ENCODE results near the gene DFFA. TPM values are rescaled to one million over a fixed set of nuclear protein-coding genes. Genes with fewer than 3 reads are reported as not detected.

Gene DFFA, protein sequence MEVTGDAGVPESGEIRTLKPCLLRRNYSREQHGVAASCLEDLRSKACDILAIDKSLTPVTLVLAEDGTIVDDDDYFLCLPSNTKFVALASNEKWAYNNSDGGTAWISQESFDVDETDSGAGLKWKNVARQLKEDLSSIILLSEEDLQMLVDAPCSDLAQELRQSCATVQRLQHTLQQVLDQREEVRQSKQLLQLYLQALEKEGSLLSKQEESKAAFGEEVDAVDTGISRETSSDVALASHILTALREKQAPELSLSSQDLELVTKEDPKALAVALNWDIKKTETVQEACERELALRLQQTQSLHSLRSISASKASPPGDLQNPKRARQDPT
- polyA plus RNA-seq (ENCODE audit: insufficient read length), result 20.8 TPM

DNA sequence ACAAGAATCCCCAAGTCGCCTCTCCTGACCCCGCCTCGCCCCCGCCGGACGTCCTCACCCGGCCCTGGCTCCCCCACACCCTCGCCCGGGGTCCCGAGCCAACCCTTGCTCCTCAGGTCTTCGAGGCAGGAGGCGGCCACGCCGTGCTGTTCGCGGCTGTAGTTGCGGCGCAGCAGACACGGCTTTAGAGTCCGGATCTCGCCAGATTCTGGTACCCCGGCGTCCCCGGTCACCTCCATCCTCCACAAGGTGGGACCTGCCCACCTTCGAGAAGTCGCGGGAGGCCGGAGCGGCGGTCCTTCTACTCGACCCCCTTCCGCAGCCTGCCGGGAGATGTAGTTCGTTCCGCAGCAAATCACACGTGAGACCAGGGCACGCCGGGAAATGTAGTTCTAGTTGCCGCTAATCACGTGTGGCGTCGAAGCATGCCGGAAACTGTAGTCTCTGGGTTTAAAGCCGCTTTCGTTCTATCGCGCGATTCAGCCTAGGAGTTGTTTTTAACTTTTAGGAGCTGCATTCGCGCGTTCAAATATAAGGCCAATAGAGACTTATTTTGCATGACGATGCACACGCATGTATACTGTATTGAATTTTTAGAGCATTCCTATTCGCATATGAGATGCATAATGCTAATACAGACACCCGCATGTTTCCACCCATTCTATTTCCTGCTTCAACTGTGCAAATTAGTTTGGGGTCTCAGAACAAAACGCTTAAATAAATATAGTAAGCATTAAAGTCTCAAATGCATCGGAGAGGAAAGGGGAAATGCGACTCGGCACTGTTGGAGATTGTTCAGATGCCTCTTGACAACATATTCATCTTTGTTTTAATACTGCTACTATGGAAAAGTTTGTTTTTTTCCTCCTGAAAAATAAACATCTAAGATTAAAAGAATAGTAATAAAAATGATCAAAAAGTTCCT, at the start of gene DFFA:
Gene DFFA, minus strand, starts transcription at position 310 of the 925 bp plus-strand sequence. Its CDS starts 71 bp downstream, at position 239.
- peak; percentile 95 for DNase-seq

- DNase-seq, result no peak
These were observed 49.3 kb upstream of the DFFA start for GRCh38 chr1:10521537-10522157.

DNA sequence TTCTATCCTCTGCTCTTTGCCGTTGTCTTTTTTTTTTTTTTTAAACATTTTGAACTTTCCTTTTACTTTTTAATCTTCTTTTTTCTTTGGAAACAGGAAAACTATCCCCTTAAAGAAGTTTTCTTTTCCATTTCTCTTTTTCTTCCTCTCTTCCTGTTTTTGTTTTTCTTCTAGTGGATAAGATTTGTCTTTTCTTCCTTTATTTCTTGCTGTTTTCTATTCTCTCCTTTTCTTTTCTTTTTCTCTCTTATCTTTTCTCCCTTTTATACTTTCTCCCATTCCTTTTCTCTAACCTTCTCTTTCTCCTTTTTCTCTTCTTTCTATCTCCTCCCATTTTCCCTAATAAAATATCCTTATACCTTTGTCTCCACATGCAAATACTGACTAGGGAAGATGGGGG, 48.6 kb upstream of the DFFA start:
- no peak for DNase-seq

GRCh38 chr1:10520497-10520896, 48.2 kb upstream of the DFFA start:
- DNase-seq, result no peak

DNA sequence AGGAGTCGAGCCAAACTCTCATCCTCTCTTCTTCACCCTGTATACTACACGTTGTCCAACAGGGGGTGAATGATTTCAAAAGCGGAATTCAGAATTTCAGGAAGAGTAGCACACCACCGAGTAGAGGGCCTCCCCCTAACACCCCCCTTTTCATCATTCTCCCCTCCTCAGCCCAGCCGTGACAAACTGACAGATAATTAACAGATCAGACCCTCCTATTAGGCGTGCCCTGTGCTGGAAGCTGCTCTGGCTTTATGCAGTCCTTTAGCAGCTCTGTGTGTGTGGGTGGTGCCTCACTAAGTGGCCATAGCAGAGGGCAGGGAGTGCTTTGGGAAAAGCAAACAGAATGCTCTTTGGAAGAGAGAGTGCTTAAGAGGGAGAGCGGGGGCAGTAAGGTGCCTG, 46.7 kb upstream of the DFFA start:
- DNase-seq, result no peak

- no peak for DNase-seq
These were observed 45.3 kb upstream of the DFFA start for GRCh38 chr1:10517677-10517982.

GRCh38 chr1:10516925-10517676, 44.8 kb upstream of the DFFA start:
- DNase-seq, result no peak

DNA sequence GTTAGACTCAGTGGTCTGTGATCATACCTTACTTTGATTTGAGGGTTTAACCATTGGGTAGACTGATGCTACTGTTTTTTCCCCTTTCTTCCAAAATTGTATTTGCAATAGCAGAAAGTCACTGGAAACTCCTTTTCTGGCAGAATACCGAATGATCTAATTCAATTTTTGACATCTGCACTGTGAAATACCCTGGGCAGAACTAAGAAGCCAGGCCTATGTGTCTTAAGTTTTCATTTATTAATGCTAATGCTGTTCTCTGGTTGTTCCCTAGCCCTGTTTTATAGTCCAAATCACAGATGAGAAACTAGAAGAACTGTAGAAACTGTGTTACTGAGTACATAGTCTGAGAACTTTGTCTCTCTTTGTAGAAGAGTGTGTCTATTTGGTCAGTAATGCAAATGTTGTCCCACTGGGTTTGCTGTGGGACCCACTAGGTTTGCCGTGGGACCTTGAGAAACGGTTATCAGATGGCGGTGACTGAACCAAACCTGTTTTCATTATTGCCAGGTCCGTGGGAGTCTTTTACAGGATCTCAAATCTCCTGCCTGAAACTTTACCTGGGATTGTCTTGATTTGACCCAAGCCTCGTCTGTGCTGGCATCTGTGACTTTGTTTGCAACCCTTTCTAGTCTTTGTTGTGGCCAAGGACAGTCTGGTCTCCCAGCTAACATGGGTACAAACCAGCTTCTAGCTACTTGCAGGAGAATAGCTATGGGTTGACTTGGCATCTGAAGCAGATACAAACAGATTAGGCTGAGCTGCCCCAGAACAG, 43.8 kb upstream of the DFFA start:
- no peak for DNase-seq

DNA sequence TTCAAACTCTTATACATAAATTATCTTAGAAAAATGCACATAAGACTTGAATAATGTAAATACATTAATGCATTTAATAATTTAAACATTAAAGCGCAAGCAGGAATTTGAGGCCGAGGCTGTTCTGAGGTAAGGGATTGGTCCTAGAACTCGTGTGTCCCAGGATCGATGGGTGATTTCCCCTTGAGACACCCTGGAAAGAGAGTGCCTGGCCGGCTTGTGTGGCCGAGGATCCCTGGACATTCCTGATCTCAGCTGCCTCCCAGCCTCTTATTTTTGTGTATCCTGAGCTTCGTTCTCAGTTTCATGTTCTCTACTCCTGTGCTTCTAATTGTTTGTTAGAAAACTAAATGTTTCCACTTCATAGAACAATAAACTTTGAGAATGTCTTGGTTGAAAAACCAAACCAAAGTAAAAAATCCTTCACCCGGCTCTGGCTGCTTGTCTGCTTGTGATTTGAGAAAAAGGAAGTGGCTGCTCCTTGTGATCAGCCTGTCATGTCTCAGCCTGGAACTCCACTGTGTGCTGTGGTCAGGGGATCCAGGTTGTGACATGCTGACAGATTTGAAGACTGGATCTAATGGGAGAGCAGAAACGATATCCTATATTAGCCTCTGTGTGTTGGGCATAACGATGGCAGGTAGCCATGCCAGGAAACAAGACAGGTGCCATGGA, 43.1 kb upstream of the DFFA start:
- no peak for DNase-seq

- no peak for DNase-seq
These were observed 42.3 kb upstream of the DFFA start for GRCh38 chr1:10514490-10515235.

DNA sequence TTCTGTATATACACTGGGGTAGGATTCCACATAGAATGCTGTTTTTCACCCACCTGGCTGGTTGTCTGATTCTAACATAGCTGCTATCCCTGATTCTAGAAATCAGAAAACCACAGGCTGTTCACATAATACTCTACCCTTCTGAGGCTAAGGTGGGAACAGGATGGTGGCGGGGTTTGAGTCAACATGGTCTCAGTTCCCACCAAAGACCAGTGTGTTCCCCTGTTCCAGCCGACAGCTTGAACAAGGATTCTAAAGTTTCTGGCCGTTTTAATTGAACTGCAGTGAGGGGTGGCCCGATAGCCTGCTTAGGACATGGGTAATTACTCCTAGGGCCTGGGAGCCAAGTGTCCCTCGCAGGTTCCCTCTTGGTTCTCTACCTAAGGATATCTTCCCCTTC, 40.9 kb upstream of the DFFA start:
- DNase-seq, result no peak

DNA sequence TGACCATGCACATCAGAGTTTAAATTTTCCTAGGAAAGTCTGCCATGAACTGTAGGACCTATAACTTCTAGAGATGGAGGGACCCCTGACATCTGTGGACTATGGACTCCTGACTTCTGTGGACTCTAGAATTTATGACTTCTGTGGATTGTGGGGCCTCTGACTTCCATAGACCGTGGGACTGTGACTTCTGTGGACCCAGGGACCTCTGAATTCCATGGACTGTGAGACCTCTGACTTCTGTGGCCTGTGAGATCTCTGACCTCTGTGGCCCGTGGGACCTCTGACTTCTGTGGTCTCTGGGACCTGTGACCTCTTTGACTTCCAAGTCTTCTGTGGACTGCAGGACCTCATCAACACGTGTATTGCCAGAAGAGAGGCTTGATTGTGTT, 39.2 kb upstream of the DFFA start:
- DNase-seq, result no peak

DNA sequence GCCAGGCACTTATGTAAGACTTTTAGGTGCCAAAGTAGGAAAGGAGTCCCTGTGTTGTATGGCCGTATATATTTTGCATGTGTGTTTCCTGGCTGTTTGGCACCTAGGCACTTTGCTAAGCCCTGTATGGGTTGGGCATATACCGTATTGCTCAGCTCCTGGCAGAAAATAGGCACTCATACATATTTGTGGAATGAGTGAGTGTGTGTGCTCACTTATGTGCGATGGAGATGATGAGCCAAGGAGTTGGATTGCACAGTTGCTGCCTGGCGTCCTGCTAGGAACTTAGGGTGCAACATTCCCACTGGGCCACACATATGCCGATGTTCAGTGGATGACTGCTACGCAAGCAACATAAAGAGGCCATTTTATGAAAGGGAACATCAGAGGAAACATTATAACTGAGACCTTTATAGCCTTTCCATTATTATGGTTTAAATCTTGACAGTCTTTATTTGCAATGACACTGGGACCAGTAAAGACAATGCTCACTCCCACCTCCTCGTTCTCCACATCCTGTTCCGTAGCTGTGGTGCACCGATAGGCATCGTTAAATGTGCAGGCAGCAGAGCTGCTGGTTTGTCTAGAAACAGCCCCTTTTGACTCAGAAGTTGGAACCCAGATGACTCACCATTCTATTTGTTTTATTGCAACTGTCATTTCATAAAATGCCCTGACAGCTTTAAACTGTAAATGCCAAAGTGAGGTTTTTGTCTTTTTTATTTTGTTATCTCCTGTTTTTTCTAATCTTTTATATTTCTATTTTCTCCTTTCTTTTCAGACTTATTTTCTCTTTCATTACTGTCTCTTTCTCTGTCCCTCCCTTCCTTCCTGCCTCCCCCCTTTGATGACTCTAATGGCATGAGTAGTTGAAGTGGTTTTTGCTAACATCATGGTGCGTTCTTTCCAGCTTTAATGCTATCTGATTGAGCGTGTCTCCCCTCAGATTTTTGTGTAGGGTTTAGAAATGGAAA, 38.5 kb upstream of the DFFA start:
- DNase-seq, result no peak

GRCh38 chr1:10509809-10510509, 37.6 kb upstream of the DFFA start:
- DNase-seq, result no peak

- no peak for DNase-seq
These were observed 36.2 kb upstream of the DFFA start for GRCh38 chr1:10508511-10508951.

DNA sequence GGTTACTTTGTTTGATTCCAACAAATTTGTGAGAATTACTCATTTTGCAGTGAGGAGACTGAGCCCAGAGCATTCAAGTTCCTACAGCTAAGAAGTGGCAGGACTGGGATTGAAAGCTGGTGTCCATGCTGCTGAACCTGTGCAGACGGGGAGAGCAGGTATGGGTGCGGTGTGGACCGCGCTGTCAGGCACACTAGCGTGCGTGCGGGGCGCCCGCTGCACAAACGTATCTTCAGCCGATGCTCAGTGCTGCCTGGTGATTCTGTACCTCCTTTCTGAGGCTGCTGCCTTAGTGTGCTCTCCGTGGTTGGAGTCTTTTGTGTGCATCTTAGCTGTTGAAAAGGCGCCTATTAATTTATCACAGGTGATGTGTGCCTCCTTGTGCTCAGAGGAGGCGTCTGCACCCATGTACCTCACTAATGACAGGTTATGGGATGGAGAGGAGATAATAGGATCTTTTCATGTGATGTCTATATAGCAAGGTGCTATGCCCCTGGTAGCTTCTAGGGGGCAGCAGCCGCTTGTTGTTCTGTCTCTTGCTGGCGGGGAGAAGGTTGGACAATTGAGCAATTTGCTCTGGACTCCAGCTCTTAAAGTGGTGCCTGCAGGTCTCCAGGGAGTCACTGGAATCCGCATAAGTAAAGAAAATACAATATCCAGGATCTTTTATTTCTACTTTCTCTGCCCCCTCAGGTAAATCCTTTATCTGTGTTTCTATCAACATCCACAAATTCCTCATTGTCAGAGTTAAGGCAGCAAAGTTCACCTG, 35.0 kb upstream of the DFFA start:
- peak; percentile 36 for DNase-seq

DNA sequence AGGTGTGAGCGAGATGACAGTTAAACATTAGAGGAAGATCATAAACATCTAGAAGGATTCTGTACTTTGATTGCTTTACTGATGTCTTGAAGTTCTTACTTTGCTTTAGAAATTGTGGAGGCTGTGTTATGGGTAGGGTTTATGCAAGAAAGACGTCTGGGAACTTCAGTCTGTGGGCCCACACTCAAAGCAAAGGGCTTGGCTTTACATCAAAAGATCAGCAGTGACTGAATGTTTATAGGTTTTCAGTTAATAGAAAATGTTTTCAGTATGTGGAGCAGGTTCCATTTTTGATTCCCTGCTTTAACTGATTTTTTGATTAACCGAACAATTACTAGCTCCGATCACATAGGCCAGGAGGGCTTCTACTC, 34.3 kb upstream of the DFFA start:
- DNase-seq, result no peak

Measured in hindlimb muscle (tissue), 1 donor.